ENCODE measurements around the gene DHRS7. TPM values are rescaled to one million over a fixed set of nuclear protein-coding genes. Genes with fewer than 3 reads are reported as not detected.

Gene DHRS7
- total and polyA plus RNA-seq, 2 of the 8 experiments (the other 6 are each of a cell fraction or from before 2014, with no cell fraction given) = 10.8 to 27.5 TPM

- no peak overlapping the region for H3K14ac ChIP-seq (ENCODE audit: insufficient read length)
- no peak overlapping the region for H3K23ac ChIP-seq (ENCODE audit: insufficient read length)
- no peak overlapping the region for H2AK5ac ChIP-seq (ENCODE audit: low read depth, low read length)
- H3K18ac ChIP-seq (ENCODE audit: extremely low read depth, low read length) = no peak overlapping the region
- no peak for TF ChIP-seq FOSL1 (IDR thresholded peaks at IDR 0.05; ENCODE audit: insufficient read depth, low read depth, low read length)
- TF ChIP-seq RXRA (IDR thresholded peaks at IDR 0.05; ENCODE audit: insufficient read depth, low read depth, low read length) = no peak
- TF ChIP-seq SUZ12 (IDR thresholded peaks at IDR 0.05; ENCODE audit: low read length) = no peak
- TF ChIP-seq RBBP5 (IDR thresholded peaks at IDR 0.05; ENCODE audit: borderline replicate concordance, low read depth, low read length) = no peak
- TF ChIP-seq CEBPB (IDR thresholded peaks at IDR 0.05; ENCODE audit: low read depth, low read length) = no peak
- no peak for TF ChIP-seq POU5F1 (IDR thresholded peaks at IDR 0.05; ENCODE audit: low read depth, low read length)
- TF ChIP-seq NANOG (IDR thresholded peaks at IDR 0.05; ENCODE audit: insufficient read depth, low read depth, low read length, poor library complexity, severe bottlenecking) = no peak
- TF ChIP-seq TCF12 (IDR thresholded peaks at IDR 0.05; ENCODE audit: low read depth, low read length) = no peak
- no peak for TF ChIP-seq TAF7 (optimal IDR thresholded peaks at IDR 0.05; ENCODE audit: borderline replicate concordance, low read depth, low read length)
- ChIA-PET CTCF (ENCODE audit: partially characterized antibody) (interaction anchor here (0.6 to 2.8 kb wide), 6 partner anchors 9 to 476 kb away, joined by 3 to 8 read pairs (median 4); no protein-coding TSS in a partner anchor), POLR2A (ENCODE audit: partially characterized antibody) (no interaction called here)
- H3K23me2 ChIP-seq (ENCODE audit: low read depth, low read length) = no peaks in the 10 kb centered on the region
- H2BK15ac ChIP-seq (ENCODE audit: low read length) = no peak overlapping the region
- WGBS, 2 experiments (ENCODE audit: extremely low coverage in 1 of 2, insufficient coverage in 1 of 2, insufficient read length in 1 of 2, insufficient replicate concordance in 2 of 2, low coverage in 1 of 2, low lambda C conversion rate in 2 of 2, missing lambda C conversion rate in 1 of 2) = 77% methylated on average over 11 of the region's 11 CpGs; no CpG with 5 or more reads in 1 of the 2 experiments
- H3K4ac ChIP-seq (replicated peaks; ENCODE audit: insufficient read length, low read depth, low read length) = no peak overlapping the region
- no peaks in the 10 kb centered on the region for H3K79me2 ChIP-seq (ENCODE audit: control insufficient read depth in 1 of 2, insufficient read depth in 2 of 2, low read length in 2 of 2)
- H3K27me3 ChIP-seq (replicated peaks in 1 of 4; ENCODE audit: control insufficient read depth in 3 of 4, extremely low read depth in 1 of 4, insufficient read depth in 3 of 4, low read length in 3 of 4) = no peaks in the 10 kb centered on the region
- H3K56ac ChIP-seq (replicated peaks; ENCODE audit: insufficient read length, low read depth, low read length) = no peak overlapping the region
- FAIRE-seq = no peak
- no peak for DNase-seq (ENCODE audit: low read depth in 1 of 2, low spot score in 2 of 2)
- H2BK20ac ChIP-seq (ENCODE audit: low read length) = no peak overlapping the region
- no peak overlapping the region for H3K9ac ChIP-seq (replicated peaks in 1 of 4; ENCODE audit: extremely low read depth in 1 of 4, low read depth in 3 of 4, low read length in 3 of 4)
- H2BK12ac ChIP-seq (ENCODE audit: low read depth, low read length) = no peak overlapping the region
- no peak overlapping the region for H4K8ac ChIP-seq (ENCODE audit: extremely low read depth, insufficient read depth, low read length)
- H2BK5ac ChIP-seq (ENCODE audit: low read depth, low read length) = no peak overlapping the region
- H2AFZ ChIP-seq (ENCODE audit: low read length) = no peak overlapping the region
- no peak overlapping the region for H3K27ac ChIP-seq (ENCODE audit: low read depth, low read length)
- H3K36me3 ChIP-seq (ENCODE audit: control insufficient read depth in 2 of 4, insufficient read depth in 4 of 4, low read length in 3 of 4) = no peaks in the 10 kb centered on the region
- no peak overlapping the region for H2BK120ac ChIP-seq (replicated peaks; ENCODE audit: low read depth, low read length)
- H4K20me1 ChIP-seq (replicated peaks in 1 of 2; ENCODE audit: control insufficient read depth in 1 of 2, insufficient read depth in 2 of 2, low read length in 2 of 2) = no peaks in the 10 kb centered on the region
- H4K91ac ChIP-seq (replicated peaks; ENCODE audit: insufficient read length, low read length) = no peak overlapping the region
- H3K9me3 ChIP-seq (ENCODE audit: insufficient read depth in 2 of 2, low read depth in 1 of 2, low read length in 1 of 2) = peaks cover 0 to 9% of the 10 kb centered on the region in 2 experiments; a peak in 1 of 4 replicates
- H3K4me1 ChIP-seq (replicated peaks in 1 of 4; ENCODE audit: control insufficient read depth in 3 of 4, insufficient read depth in 4 of 4, low read length in 3 of 4) = no peaks in the 10 kb centered on the region
- no peaks in the 10 kb centered on the region for H3K79me1 ChIP-seq (ENCODE audit: low read depth, low read length)
- no peak overlapping the region for H3K4me2 ChIP-seq (ENCODE audit: insufficient read depth in 1 of 2, low read depth in 2 of 2, low read length in 2 of 2)
- no peak overlapping the region for H4K5ac ChIP-seq (ENCODE audit: insufficient read length, low read depth, low read length)
- H3K4me3 ChIP-seq (ENCODE audit: extremely low read depth in 1 of 4, insufficient read depth in 2 of 4, low read depth in 3 of 4, low read length in 4 of 4) = no peak overlapping the region
Measured at GRCh38 chr14:60174352-60175254, 9.4 kb upstream of the DHRS7 start.
